Stimulated activated naive CD8-positive, alpha-beta T cell treated with anti-CD3 and anti-CD28 coated beads, Interleukin-15, amount 100 ng/mL, for 72 hours (primary cell): ENCODE data around the gene MTMR10.

Experiments used
- ATAC-seq: fragments of 150-1000 bp; cut with Tn5 transposase; 2 replicates; pipeline ENCODE4 v1.10.0; 2021; ENCODE audit warnings: mild to moderate bottlenecking, moderate library complexity
- DNase-seq, 2 donors: peaks; one replicate each; pipeline ENCODE4 v3.0.0; 2021 to 2022
- H3K27ac Mint-ChIP-seq, 2 donors: one replicate each; pipeline ENCODE4 v1.8.0; 2022; ENCODE audit warnings: mild to moderate bottlenecking in 2 of 2, mixed read lengths in 2 of 2, moderate library complexity in 2 of 2
- H3K27me3 Mint-ChIP-seq: one replicate; pipeline ENCODE4 v1.8.0; 2022; ENCODE audit warnings: mixed read lengths
- H3K4me1 Mint-ChIP-seq: one replicate; pipeline ENCODE4 v1.8.0; 2022; ENCODE audit warnings: mild to moderate bottlenecking, mixed read lengths
- H3K4me3 Mint-ChIP-seq, 2 donors: one replicate each; pipeline ENCODE4 v1.8.0; 2022; ENCODE audit warnings: mild to moderate bottlenecking in 2 of 2, mixed read lengths in 2 of 2, moderate library complexity in 1 of 2
- H3K9me3 Mint-ChIP-seq, 2 donors: one replicate each; pipeline ENCODE4 v1.8.0; 2022; ENCODE audit warnings: mixed read lengths in 2 of 2

Gene MTMR10

GRCh38 chr15:30990446-30991254 lies 778 bp downstream of the MTMR10 start:
- Mint-ChIP-seq H3K27me3 (no peaks in the 10 kb centered on the region), H3K9me3 (no peaks in the 10 kb centered on the region), H3K4me3 (peak overlapping the region; percentile 97 to 99), H3K4me1 (peaks cover 32% of the 10 kb centered on the region), H3K27ac (peak overlapping the region; percentile 92 to 97)
- no peak for DNase-seq
- ATAC-seq: peak; percentile 21

- Mint-ChIP-seq H3K9me3 (no peaks in the 10 kb centered on the region), H3K4me3 (peak overlapping the region; percentile 97 to 99), H3K27me3 (no peaks in the 10 kb centered on the region), H3K27ac (peak overlapping the region in 1 of 2 donors; percentile 92), H3K4me1 (peaks cover 39% of the 10 kb centered on the region)
- peak in 1 of 2 donors; percentile 26 for DNase-seq
- no peak for ATAC-seq
These were observed 1.4 kb downstream of the MTMR10 start for GRCh38 chr15:30990036-30990435.

- no peaks in the 10 kb centered on the region for H3K27me3 Mint-ChIP-seq
- H3K27ac Mint-ChIP-seq: no peak overlapping the region
- H3K9me3 Mint-ChIP-seq: no peaks in the 10 kb centered on the region
- peaks cover 61% of the 10 kb centered on the region for H3K4me1 Mint-ChIP-seq
- ATAC-seq (no peak), DNase-seq (no peak)
- H3K4me3 Mint-ChIP-seq: no peak overlapping the region
These were observed 6.3 kb downstream of the MTMR10 start for GRCh38 chr15:30985081-30985531.

- H3K27ac Mint-ChIP-seq: no peak overlapping the region
- H3K4me3 Mint-ChIP-seq: no peak overlapping the region
- no peaks in the 10 kb centered on the region for H3K27me3 Mint-ChIP-seq
- no peaks in the 10 kb centered on the region for H3K9me3 Mint-ChIP-seq
- peaks cover 58% of the 10 kb centered on the region for H3K4me1 Mint-ChIP-seq
- no peak for ATAC-seq
- DNase-seq: no peak
These were observed 6.9 kb downstream of the MTMR10 start for GRCh38 chr15:30984542-30984941.

GRCh38 chr15:30984118-30984517 lies 7.3 kb downstream of the MTMR10 start:
- H3K27me3 Mint-ChIP-seq: no peaks in the 10 kb centered on the region

GRCh38 chr15:30979457-30979856 lies 12.0 kb downstream of the MTMR10 start:
- ATAC-seq (no peak), DNase-seq (no peak)
- H3K27me3 Mint-ChIP-seq: no peaks in the 10 kb centered on the region
- H3K27ac Mint-ChIP-seq: peak overlapping the region in 1 of 2 donors; percentile 33
- peaks cover 43% of the 10 kb centered on the region for H3K4me1 Mint-ChIP-seq
- H3K9me3 Mint-ChIP-seq: no peaks in the 10 kb centered on the region
- H3K4me3 Mint-ChIP-seq: no peak overlapping the region

More at GRCh38 chr15:30984118-30984517, 7.3 kb downstream of the MTMR10 start:
- ATAC-seq (no peak), DNase-seq (no peak)
- Mint-ChIP-seq H3K27ac (no peak overlapping the region), H3K9me3 (no peaks in the 10 kb centered on the region), H3K4me3 (no peak overlapping the region), H3K4me1 (peaks cover 61% of the 10 kb centered on the region)

- Mint-ChIP-seq H3K27ac (no peak overlapping the region), H3K4me1 (peaks cover 36% of the 10 kb centered on the region)
These were observed 13.1 kb downstream of the MTMR10 start for GRCh38 chr15:30978328-30978727.

GRCh38 chr15:30974112-30974511 lies 17.3 kb downstream of the MTMR10 start:
- no peak overlapping the region for H3K4me3 Mint-ChIP-seq
- ATAC-seq (no peak), DNase-seq (no peak)
- no peak overlapping the region for H3K27ac Mint-ChIP-seq
- no peaks in the 10 kb centered on the region for H3K9me3 Mint-ChIP-seq
- H3K27me3 Mint-ChIP-seq: no peaks in the 10 kb centered on the region
- H3K4me1 Mint-ChIP-seq: peaks cover 40% of the 10 kb centered on the region

More at GRCh38 chr15:30978328-30978727, 13.1 kb downstream of the MTMR10 start:
- DNase-seq: no peak
- no peak overlapping the region for H3K4me3 Mint-ChIP-seq
- ATAC-seq: no peak
- no peaks in the 10 kb centered on the region for H3K9me3 Mint-ChIP-seq
- H3K27me3 Mint-ChIP-seq: no peaks in the 10 kb centered on the region

- Mint-ChIP-seq H3K4me3 (no peak overlapping the region), H3K27me3 (no peaks in the 10 kb centered on the region), H3K4me1 (peaks cover 41% of the 10 kb centered on the region), H3K27ac (no peak overlapping the region), H3K9me3 (no peaks in the 10 kb centered on the region)
- DNase-seq: no peak
- no peak for ATAC-seq
These were observed 18.0 kb downstream of the MTMR10 start for GRCh38 chr15:30973379-30973778.

- Mint-ChIP-seq H3K4me1 (peaks cover 35% of the 10 kb centered on the region), H3K27me3 (no peaks in the 10 kb centered on the region), H3K27ac (no peak overlapping the region), H3K4me3 (no peak overlapping the region), H3K9me3 (no peaks in the 10 kb centered on the region)
- ATAC-seq (no peak), DNase-seq (no peak)
These were observed 21.7 kb downstream of the MTMR10 start for GRCh38 chr15:30969724-30970123.

GRCh38 chr15:30963681-30964080 lies 27.7 kb downstream of the MTMR10 start:
- no peak for ATAC-seq
- no peaks in the 10 kb centered on the region for H3K9me3 Mint-ChIP-seq
- no peak overlapping the region for H3K4me3 Mint-ChIP-seq

GRCh38 chr15:30962659-30963058 lies 28.8 kb downstream of the MTMR10 start:
- H3K27me3 Mint-ChIP-seq: no peaks in the 10 kb centered on the region
- H3K4me3 Mint-ChIP-seq: no peak overlapping the region
- H3K4me1 Mint-ChIP-seq: peaks cover 17% of the 10 kb centered on the region
- no peaks in the 10 kb centered on the region for H3K9me3 Mint-ChIP-seq
- H3K27ac Mint-ChIP-seq: no peak overlapping the region
- ATAC-seq (no peak), DNase-seq (no peak)

More at GRCh38 chr15:30963681-30964080, 27.7 kb downstream of the MTMR10 start:
- no peak overlapping the region for H3K27ac Mint-ChIP-seq
- DNase-seq: no peak
- no peaks in the 10 kb centered on the region for H3K27me3 Mint-ChIP-seq
- H3K4me1 Mint-ChIP-seq: peaks cover 20% of the 10 kb centered on the region

- no peak overlapping the region for H3K27ac Mint-ChIP-seq
- ATAC-seq (no peak), DNase-seq (no peak)
- H3K4me3 Mint-ChIP-seq: no peak overlapping the region
- no peaks in the 10 kb centered on the region for H3K27me3 Mint-ChIP-seq
- no peaks in the 10 kb centered on the region for H3K9me3 Mint-ChIP-seq
- H3K4me1 Mint-ChIP-seq: peaks cover 17% of the 10 kb centered on the region
These were observed 29.3 kb downstream of the MTMR10 start for GRCh38 chr15:30962079-30962478.

- Mint-ChIP-seq H3K4me1 (peaks cover 20% of the 10 kb centered on the region), H3K9me3 (no peaks in the 10 kb centered on the region), H3K4me3 (no peak overlapping the region), H3K27me3 (no peaks in the 10 kb centered on the region), H3K27ac (no peak overlapping the region)
- DNase-seq (no peak), ATAC-seq (no peak)
These were observed 33.2 kb downstream of the MTMR10 start for GRCh38 chr15:30958219-30958618.

GRCh38 chr15:30956216-30957124 lies 35.0 kb downstream of the MTMR10 start:
- DNase-seq: no peak
- Mint-ChIP-seq H3K4me1 (peaks cover 9% of the 10 kb centered on the region), H3K27me3 (no peaks in the 10 kb centered on the region), H3K4me3 (no peak overlapping the region), H3K27ac (no peak overlapping the region), H3K9me3 (no peaks in the 10 kb centered on the region)
- no peak for ATAC-seq

GRCh38 chr15:30954674-30955073 lies 36.8 kb downstream of the MTMR10 start:
- ATAC-seq: no peak
- H3K4me1 Mint-ChIP-seq: peaks cover 9% of the 10 kb centered on the region
- H3K27me3 Mint-ChIP-seq: no peaks in the 10 kb centered on the region
- DNase-seq: no peak
- no peak overlapping the region for H3K27ac Mint-ChIP-seq
- H3K4me3 Mint-ChIP-seq: no peak overlapping the region
- H3K9me3 Mint-ChIP-seq: no peaks in the 10 kb centered on the region
